Measurements from ENCODE around the gene DTX3.
A peak's percentile ranks its signal among the peaks of the same experiment; 100 is the strongest.

Gene DTX3

DNA sequence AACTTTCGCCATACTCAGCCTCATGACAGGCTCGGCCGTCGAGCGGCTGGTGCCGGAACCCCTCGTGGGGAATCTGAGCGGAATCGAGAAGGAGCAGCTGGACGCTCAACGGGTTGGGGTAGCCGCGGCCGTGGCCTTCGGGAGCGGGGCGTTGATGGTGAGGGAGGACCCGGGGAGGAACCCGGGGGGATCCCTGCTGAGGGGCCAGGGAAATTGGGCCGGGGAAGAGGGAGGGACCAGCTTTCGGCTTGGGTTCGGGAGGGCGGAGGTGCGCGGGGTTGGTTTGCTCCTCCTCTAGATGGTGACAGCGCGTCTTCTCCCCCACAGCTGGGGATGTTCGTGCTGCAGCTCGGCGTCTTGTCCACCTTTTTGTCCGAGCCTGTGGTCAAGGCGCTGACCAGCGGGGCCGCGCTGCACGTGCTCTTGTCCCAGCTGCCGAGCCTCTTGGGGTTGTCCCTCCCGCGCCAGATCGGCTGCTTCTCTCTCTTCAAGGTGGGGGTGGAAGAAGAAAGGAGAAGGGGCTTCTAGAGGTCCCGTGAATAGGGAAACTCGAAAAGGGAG, 16.4 kb downstream of the DTX3 start:
- peak overlapping the region; percentile 30 for H3K4me3 ChIP-seq (ENCODE audit: control insufficient read depth, low read depth, low read length)
- TF ChIP-seq, protein P1, sequence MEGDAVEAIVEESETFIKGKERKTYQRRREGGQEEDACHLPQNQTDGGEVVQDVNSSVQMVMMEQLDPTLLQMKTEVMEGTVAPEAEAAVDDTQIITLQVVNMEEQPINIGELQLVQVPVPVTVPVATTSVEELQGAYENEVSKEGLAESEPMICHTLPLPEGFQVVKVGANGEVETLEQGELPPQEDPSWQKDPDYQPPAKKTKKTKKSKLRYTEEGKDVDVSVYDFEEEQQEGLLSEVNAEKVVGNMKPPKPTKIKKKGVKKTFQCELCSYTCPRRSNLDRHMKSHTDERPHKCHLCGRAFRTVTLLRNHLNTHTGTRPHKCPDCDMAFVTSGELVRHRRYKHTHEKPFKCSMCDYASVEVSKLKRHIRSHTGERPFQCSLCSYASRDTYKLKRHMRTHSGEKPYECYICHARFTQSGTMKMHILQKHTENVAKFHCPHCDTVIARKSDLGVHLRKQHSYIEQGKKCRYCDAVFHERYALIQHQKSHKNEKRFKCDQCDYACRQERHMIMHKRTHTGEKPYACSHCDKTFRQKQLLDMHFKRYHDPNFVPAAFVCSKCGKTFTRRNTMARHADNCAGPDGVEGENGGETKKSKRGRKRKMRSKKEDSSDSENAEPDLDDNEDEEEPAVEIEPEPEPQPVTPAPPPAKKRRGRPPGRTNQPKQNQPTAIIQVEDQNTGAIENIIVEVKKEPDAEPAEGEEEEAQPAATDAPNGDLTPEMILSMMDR (conservative IDR thresholded peaks at IDR 0.05; ENCODE audit: control insufficient read depth, insufficient read depth, low read depth, low read length) = no peak
- no peak for DNase-seq (ENCODE audit: low read depth)

- DNase-seq (ENCODE audit: low read depth) = peak; percentile 16
- TF ChIP-seq, protein P1 (conservative IDR thresholded peaks at IDR 0.05; ENCODE audit: control insufficient read depth, insufficient read depth, low read depth, low read length) = peak; percentile 75
- peak overlapping the region; percentile 30 for H3K4me3 ChIP-seq (ENCODE audit: control insufficient read depth, low read depth, low read length)
Observed at GRCh38 chr12:57621497-57622292, 17.1 kb downstream of the DTX3 start.

GRCh38 chr12:57622293-57623245, 17.9 kb downstream of the DTX3 start:
- TF ChIP-seq, protein P1 (conservative IDR thresholded peaks at IDR 0.05; ENCODE audit: control insufficient read depth, insufficient read depth, low read depth, low read length) = no peak
- H3K4me3 ChIP-seq (ENCODE audit: control insufficient read depth, low read depth, low read length) = no peak overlapping the region
- no peak for DNase-seq (ENCODE audit: low read depth)

- DNase-seq (ENCODE audit: low read depth) = no peak
- no peak overlapping the region for H3K4me3 ChIP-seq (ENCODE audit: control insufficient read depth, low read depth, low read length)
- TF ChIP-seq, protein P1 (conservative IDR thresholded peaks at IDR 0.05; ENCODE audit: control insufficient read depth, insufficient read depth, low read depth, low read length) = no peak
Observed at GRCh38 chr12:57623385-57623784, 18.8 kb downstream of the DTX3 start.

DNA sequence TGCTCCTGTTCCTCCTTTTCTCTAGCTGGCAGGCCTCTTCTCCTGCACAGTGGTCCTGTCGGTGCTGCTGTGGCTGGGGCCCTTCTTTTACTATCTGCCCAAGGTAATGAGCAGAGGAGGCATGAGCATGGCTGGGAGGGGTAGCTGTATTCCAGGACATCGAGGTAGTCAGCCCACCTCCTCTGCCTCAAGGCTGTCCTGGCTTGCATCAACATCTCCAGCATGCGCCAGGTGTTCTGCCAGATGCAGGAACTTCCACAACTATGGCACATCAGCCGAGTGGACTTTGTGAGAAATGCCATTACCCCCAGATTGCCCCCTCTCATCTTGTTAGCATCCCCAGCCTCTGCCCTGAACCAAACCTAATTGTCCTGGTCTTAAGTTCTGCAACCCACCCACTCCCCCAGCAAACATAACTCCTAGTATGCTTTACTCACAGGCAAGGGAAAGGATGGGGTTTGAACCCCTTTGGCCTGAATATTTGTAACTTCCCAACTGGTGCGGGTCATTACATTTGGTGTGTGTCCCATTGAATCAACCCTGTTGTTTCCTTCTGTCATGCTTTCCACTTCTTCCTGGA, 19.3 kb downstream of the DTX3 start:
- DNase-seq (ENCODE audit: low read depth) = no peak
- no peak overlapping the region for H3K4me3 ChIP-seq (ENCODE audit: control insufficient read depth, low read depth, low read length)
- TF ChIP-seq, protein P1 (conservative IDR thresholded peaks at IDR 0.05; ENCODE audit: control insufficient read depth, insufficient read depth, low read depth, low read length) = no peak

Measured in fibroblast of mammary gland (primary cell).